ENCODE measurements around the gene IKZF2.

The IKZF2 gene

GRCh38 chr2:213016166-213016983, 135.0 kb downstream of the IKZF2 start:
- H3K4me3 ChIP-seq (replicated peaks; ENCODE audit: insufficient read depth, low read length): no peak overlapping the region
- H3K27ac ChIP-seq (replicated peaks): no peak overlapping the region
- no peaks in the 10 kb centered on the region for H3K27me3 ChIP-seq (ENCODE audit: insufficient read depth, poor library complexity, severe bottlenecking)
- TF ChIP-seq SPI1 (IDR thresholded peaks at IDR 0.05; ENCODE audit: borderline replicate concordance, low read depth) (no peak), GABPA (IDR thresholded peaks at IDR 0.05; ENCODE audit: low read depth) (no peak), CTCF (IDR thresholded peaks at IDR 0.05; ENCODE audit: insufficient read depth, low read length) (no peak), REST (IDR thresholded peaks at IDR 0.05; ENCODE audit: insufficient replicate concordance, low read depth) (no peak), POLR2AphosphoS5 (IDR thresholded peaks at IDR 0.05; ENCODE audit: low read depth) (no peak)
- no peak for DNase-seq (ENCODE audit: low read depth in 1 of 2, low spot score in 1 of 2)

- H3K4me3 ChIP-seq (replicated peaks; ENCODE audit: insufficient read depth, low read length): no peak overlapping the region
- H3K27me3 ChIP-seq (ENCODE audit: insufficient read depth, poor library complexity, severe bottlenecking): no peaks in the 10 kb centered on the region
- no peak overlapping the region for H3K27ac ChIP-seq (replicated peaks)
- TF ChIP-seq CTCF (IDR thresholded peaks at IDR 0.05; ENCODE audit: insufficient read depth, low read length): no peak
- no peak for TF ChIP-seq SPI1 (IDR thresholded peaks at IDR 0.05; ENCODE audit: borderline replicate concordance, low read depth)
- TF ChIP-seq POLR2AphosphoS5 (IDR thresholded peaks at IDR 0.05; ENCODE audit: low read depth): no peak
- TF ChIP-seq REST (IDR thresholded peaks at IDR 0.05; ENCODE audit: insufficient replicate concordance, low read depth): no peak
- no peak for TF ChIP-seq GABPA (IDR thresholded peaks at IDR 0.05; ENCODE audit: low read depth)
- no peak for DNase-seq (ENCODE audit: low read depth in 1 of 2, low spot score in 1 of 2)
Measured at GRCh38 chr2:213015387-213016165, 135.8 kb downstream of the IKZF2 start.

- H3K27me3 ChIP-seq (ENCODE audit: insufficient read depth, poor library complexity, severe bottlenecking): no peaks in the 10 kb centered on the region
- H3K4me3 ChIP-seq (replicated peaks; ENCODE audit: insufficient read depth, low read length): no peak overlapping the region
- no peak for DNase-seq (ENCODE audit: low read depth in 1 of 2, low spot score in 1 of 2)
- H3K27ac ChIP-seq (replicated peaks): no peak overlapping the region
- TF ChIP-seq POLR2AphosphoS5 (IDR thresholded peaks at IDR 0.05; ENCODE audit: low read depth) (no peak), REST (IDR thresholded peaks at IDR 0.05; ENCODE audit: insufficient replicate concordance, low read depth) (no peak)
Measured at GRCh38 chr2:213013979-213014378, 137.4 kb downstream of the IKZF2 start.

Measured in HL-60 (cell line).